Suprapubic skin (tissue), 4 donors: Measurements from ENCODE around the gene SPINT4. TPM values are rescaled to one million over a fixed set of nuclear protein-coding genes. Genes with fewer than 3 reads are reported as not detected.
"Not testable (repeated sequence)": the region's sequence is repeated elsewhere in the genome, so short reads cannot be mapped to it uniquely, and the experiment has no call there.

Experiments
- DNase-seq, 2 donors: peaks; one replicate each; pipeline ENCODE4 v3.0.0-alpha.2; 2019; ENCODE audit warnings: low spot score in 2 of 2
- H3K27ac ChIP-seq: fragments of 200-600 bp; sonication (generic); one replicate; pipeline ENCODE4 v1.5.1; 2019
- H3K27me3 ChIP-seq: fragments of 200-600 bp; sonication (generic); one replicate; pipeline ENCODE4 v1.5.1; 2019
- H3K36me3 ChIP-seq: fragments of 200-600 bp; sonication (generic); one replicate; pipeline ENCODE4 v1.5.1; 2019
- H3K4me1 ChIP-seq: fragments of 200-600 bp; sonication (generic); one replicate; pipeline ENCODE4 v1.5.1; 2019
- H3K4me3 ChIP-seq: fragments of 200-600 bp; sonication (generic); one replicate; pipeline ENCODE4 v1.5.1; 2019; ENCODE audit warnings: mild to moderate bottlenecking
- H3K9me3 ChIP-seq: fragments of 200-600 bp; sonication (generic); one replicate; pipeline ENCODE4 v1.5.1; 2019
- EP300 ChIP-seq: sonication (generic); formaldehyde crosslinking; IDR thresholded peaks from one replicate; pipeline ENCODE4 v1.6.1; 2017; ENCODE audit warnings: antibody characterized with exemption
- POLR2A ChIP-seq, 2 donors: fragments of 450-650 bp; IDR thresholded peaks; one replicate each; pipeline ENCODE4 v1.6.1; 2017; ENCODE audit warnings: antibody characterized with exemption in 2 of 2, mild to moderate bottlenecking in 2 of 2, moderate library complexity in 2 of 2
- POLR2AphosphoS5 ChIP-seq, 3 donors: sonication (generic); formaldehyde crosslinking; IDR thresholded peaks; one replicate each; pipeline ENCODE4 v1.6.1; 2017; ENCODE audit warnings: antibody characterized with exemption in 3 of 3
- WGBS: methylation state at CpG from one replicate; pipeline ENCODE4 v1.1.5; 2018; 5-methylcytosine and 5-hydroxymethylcytosine counted together
- total RNA-seq, 4 donors: library from RNA; depleted of rRNA; stranded (reverse); fragments of >200 nt; gene quantifications; one replicate each; pipeline ENCODE4 v1.1.0, GENCODE V29; 2016
- TF ChIP-seq, protein P1 (sequence below), 2 donors: fragments of 200-600 bp in 1 of 2; fragments of 450-650 bp in 1 of 2; sonication (generic) in 1 of 2; IDR thresholded peaks; one replicate each; pipeline ENCODE4 v1.5.1; 2016 to 2019; ENCODE audit warnings: antibody characterized with exemption in 2 of 2, mild to moderate bottlenecking in 1 of 2, moderate library complexity in 1 of 2

SPINT4 gene
- total RNA-seq, 4 donors from 2014 or later: not detected

DNA sequence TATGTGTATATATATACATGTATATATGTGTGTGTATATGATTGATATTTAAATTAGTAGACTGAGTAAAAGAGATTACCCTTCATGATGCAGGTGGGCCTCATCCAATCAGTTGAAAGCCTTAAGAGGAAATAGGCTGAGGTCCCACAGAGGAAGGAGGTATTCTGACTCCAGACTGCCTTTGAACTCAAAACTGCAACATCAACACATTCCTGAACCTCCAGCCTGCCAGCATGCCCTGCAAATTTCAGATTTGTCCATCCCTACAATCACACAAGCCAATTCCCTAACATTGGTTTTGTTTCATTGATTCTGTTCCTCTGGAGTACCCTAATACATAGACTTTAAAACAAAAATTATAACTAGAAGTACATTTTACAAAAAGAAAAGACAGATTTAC lies 22.9 kb downstream of the SPINT4 start:
- no peaks in the 10 kb centered on the region for H3K36me3 ChIP-seq
- TF ChIP-seq EP300: no peak
- TF ChIP-seq, protein P1, sequence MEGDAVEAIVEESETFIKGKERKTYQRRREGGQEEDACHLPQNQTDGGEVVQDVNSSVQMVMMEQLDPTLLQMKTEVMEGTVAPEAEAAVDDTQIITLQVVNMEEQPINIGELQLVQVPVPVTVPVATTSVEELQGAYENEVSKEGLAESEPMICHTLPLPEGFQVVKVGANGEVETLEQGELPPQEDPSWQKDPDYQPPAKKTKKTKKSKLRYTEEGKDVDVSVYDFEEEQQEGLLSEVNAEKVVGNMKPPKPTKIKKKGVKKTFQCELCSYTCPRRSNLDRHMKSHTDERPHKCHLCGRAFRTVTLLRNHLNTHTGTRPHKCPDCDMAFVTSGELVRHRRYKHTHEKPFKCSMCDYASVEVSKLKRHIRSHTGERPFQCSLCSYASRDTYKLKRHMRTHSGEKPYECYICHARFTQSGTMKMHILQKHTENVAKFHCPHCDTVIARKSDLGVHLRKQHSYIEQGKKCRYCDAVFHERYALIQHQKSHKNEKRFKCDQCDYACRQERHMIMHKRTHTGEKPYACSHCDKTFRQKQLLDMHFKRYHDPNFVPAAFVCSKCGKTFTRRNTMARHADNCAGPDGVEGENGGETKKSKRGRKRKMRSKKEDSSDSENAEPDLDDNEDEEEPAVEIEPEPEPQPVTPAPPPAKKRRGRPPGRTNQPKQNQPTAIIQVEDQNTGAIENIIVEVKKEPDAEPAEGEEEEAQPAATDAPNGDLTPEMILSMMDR (IDR thresholded peaks at IDR 0.05): no peak
- no peak for TF ChIP-seq POLR2A (IDR thresholded peaks at IDR 0.05)
- no peak for TF ChIP-seq POLR2AphosphoS5 (IDR thresholded peaks at IDR 0.05)
- H3K27me3 ChIP-seq: no peaks in the 10 kb centered on the region
- DNase-seq: no peak
- H3K27ac ChIP-seq: no peak overlapping the region
- H3K9me3 ChIP-seq: no peaks in the 10 kb centered on the region
- H3K4me3 ChIP-seq: no peak overlapping the region
- no peaks in the 10 kb centered on the region for H3K4me1 ChIP-seq

DNA sequence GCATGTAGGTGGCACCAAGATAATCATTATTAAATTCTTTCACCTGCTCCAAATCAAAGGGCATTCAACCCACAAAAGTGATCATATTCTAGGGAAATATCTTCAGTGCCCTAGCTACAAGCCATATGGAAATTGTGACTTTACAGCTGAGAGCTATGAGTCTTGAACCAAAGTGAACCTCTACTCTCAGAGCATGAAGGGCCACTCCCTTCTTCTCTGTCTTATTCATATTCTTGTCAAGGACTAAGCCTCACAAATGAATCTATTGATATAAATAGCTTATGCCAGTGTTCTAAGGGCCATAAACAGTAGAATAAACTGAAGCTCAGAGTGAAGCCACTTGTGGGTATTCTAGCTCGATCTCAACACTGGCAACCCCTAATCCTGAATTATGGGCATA lies 29.6 kb downstream of the SPINT4 start:
- Histone ChIP-seq H3K4me1 (no peaks in the 10 kb centered on the region), H3K27ac (no peak overlapping the region), H3K27me3 (no peaks in the 10 kb centered on the region), H3K9me3 (no peaks in the 10 kb centered on the region), H3K36me3 (no peaks in the 10 kb centered on the region), H3K4me3 (no peak overlapping the region)
- no peak for TF ChIP-seq POLR2A (IDR thresholded peaks at IDR 0.05)
- TF ChIP-seq, protein P1 (IDR thresholded peaks at IDR 0.05): no peak
- TF ChIP-seq EP300: no peak
- no peak for TF ChIP-seq POLR2AphosphoS5 (IDR thresholded peaks at IDR 0.05)
- no peak for DNase-seq
- 100% methylated on average over 1 of the region's 1 CpG for WGBS

DNA sequence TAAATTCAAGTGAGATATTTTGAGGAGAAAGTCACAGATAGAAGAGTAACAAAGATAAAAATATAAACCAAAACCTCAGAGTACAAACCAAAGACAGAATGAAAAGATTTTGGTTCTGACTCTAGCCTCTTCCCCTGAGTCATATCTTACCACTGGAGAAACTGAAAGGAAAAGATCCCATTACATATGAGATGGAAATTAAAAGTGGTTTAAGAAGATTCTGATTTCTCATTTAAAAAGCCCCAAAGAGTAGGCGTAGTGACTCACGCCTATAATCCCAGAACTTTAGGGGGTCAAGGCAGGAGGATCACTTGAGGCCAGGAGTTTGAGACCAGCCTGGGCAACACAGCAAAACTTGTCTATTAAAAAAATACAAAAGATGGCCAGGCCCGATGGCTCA lies 30.6 kb downstream of the SPINT4 start:
- DNase-seq: no peak
- H3K4me1 ChIP-seq: no peaks in the 10 kb centered on the region
- no peaks in the 10 kb centered on the region for H3K36me3 ChIP-seq
- no peaks in the 10 kb centered on the region for H3K9me3 ChIP-seq
- H3K27ac ChIP-seq: no peak overlapping the region
- no peaks in the 10 kb centered on the region for H3K27me3 ChIP-seq
- H3K4me3 ChIP-seq: no peak overlapping the region
- TF ChIP-seq EP300: no peak
- TF ChIP-seq, protein P1 (IDR thresholded peaks at IDR 0.05): no peak
- TF ChIP-seq POLR2A (IDR thresholded peaks at IDR 0.05): no peak
- no peak for TF ChIP-seq POLR2AphosphoS5 (IDR thresholded peaks at IDR 0.05)
- 91% methylated on average over 3 of the region's 3 CpGs for WGBS

DNA sequence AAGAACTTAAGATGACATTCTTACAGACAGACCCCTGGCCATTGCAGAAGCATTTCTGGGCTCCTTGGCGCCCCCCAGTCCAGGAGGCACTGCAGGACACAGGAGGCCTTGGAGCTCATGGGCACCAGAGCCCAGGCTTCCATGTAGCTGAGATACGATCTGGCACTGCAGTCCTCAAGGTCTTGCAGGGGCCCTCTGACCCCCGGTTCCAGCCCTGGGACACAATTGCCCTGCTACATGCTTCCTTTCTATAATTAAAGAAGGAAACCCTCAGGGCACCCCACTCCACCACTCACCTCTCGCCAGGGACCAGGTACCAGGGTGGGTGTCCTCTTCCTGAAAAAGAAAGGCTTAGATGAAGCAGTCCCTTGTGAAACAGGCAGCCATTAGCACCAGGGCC lies 35.9 kb downstream of the SPINT4 start:
- no peak overlapping the region for H3K27ac ChIP-seq
- H3K27me3 ChIP-seq: no peaks in the 10 kb centered on the region
- TF ChIP-seq POLR2A (IDR thresholded peaks at IDR 0.05) (no peak), EP300 (no peak), POLR2AphosphoS5 (IDR thresholded peaks at IDR 0.05) (no peak)
- TF ChIP-seq, protein P1 (IDR thresholded peaks at IDR 0.05): no peak
- no peak for DNase-seq
- no peaks in the 10 kb centered on the region for H3K9me3 ChIP-seq
- H3K4me1 ChIP-seq: no peaks in the 10 kb centered on the region
- no peak overlapping the region for H3K4me3 ChIP-seq
- no peaks in the 10 kb centered on the region for H3K36me3 ChIP-seq
- 89% methylated on average over 4 of the region's 4 CpGs for WGBS

DNA sequence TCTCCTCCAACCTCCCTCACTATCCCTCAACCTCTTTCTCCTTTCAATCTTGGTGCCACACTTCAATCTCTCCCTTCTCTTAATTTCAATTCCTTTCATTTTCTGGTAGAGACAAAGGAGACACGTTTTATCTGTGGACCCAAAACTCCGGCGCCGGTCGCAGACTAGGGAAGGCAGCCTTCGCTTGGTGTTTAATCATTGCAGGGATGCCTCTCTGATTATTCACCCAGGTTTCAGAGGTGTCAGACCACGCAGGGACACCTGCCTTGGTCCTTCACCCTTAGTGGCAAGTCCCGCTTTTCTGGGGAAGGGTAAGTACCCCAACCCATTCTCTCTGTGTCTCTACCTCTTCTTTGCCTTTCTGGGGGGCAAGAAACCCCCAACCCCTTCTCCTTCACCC lies 37.8 kb downstream of the SPINT4 start:
- not testable (repeated sequence) for H3K27me3 ChIP-seq, H3K27ac ChIP-seq, H3K9me3 ChIP-seq, DNase-seq, H3K36me3 ChIP-seq, H3K4me3 ChIP-seq, H3K4me1 ChIP-seq
- 84% methylated on average over 8 of the region's 8 CpGs for WGBS

DNA sequence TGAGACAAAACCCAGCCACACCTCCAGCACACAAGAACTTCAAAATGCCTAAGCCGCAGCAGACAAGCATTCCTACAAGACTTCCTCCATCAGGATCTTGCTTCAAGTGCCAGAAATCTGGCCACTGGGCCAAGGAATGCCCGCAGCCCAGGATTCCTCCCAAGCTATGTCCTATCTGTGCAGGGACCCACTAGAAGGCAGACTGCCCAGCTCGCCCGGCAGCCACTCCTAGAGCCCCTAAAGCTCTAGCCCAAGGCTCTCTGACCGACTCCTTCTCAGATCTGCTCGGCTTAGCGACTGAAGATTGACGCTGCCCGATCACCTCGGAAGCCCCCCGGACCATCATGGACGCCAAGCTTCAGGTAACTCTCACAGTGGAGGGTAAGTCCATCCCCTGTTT lies 39.8 kb downstream of the SPINT4 start:
- not testable (repeated sequence) for H3K4me3 ChIP-seq, H3K27me3 ChIP-seq, H3K4me1 ChIP-seq, H3K36me3 ChIP-seq, H3K9me3 ChIP-seq, DNase-seq, H3K27ac ChIP-seq
- 77% methylated on average over 3 of the region's 12 CpGs for WGBS

DNA sequence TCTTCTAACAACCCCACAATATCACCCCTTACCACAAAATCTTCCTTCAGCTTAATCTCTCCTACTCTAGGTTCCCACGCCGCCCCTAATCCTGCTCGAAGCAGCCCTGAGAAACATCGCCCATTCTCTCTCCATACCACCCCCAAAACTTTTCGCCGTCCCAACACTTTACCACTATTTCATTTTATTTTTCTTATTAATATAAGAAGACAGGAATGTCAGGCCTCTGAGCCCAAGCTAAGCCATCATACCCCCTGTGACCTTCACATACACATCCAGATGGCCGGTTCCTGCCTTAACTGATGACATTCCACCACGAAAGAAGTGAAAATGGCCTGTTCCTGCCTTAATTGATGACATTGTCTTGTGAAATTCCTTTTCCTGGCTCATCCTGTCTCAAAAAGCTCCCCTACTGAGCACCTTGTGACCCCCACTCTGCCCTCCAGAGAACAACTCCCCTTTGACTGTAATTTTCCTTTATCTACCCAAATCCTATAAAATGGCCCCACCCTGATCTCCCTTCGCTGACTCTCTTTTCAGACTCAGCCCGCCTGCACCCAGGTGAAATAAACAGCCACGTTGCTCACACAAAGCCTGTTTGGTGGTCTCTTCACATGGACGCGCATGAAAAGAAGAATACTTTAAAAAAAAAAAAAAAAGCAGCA lies 42.6 kb downstream of the SPINT4 start:
- H3K36me3 ChIP-seq, DNase-seq, H3K27ac ChIP-seq, H3K9me3 ChIP-seq, H3K27me3 ChIP-seq, H3K4me3 ChIP-seq, H3K4me1 ChIP-seq: not testable (repeated sequence)
- 85% methylated on average over 13 of the region's 13 CpGs for WGBS
